GM18861 (cell line): ENCODE results near the gene PRKAG1.

Source experiments
- ATAC-seq: cut with Tn5 transposase; IDR thresholded peaks from one replicate; pipeline ENCODE4 v1.9.1; 2021; ENCODE audit not compliant: unreplicated experiment

PRKAG1 gene

GRCh38 chr12:49015196-49015595 lies 3.4 kb downstream of the PRKAG1 start:
- ATAC-seq: no peak

- no peak for ATAC-seq
Observed at GRCh38 chr12:49014547-49014946, 4.0 kb downstream of the PRKAG1 start.

GRCh38 chr12:49013428-49013827 lies 5.1 kb downstream of the PRKAG1 start:
- no peak for ATAC-seq

- no peak for ATAC-seq
Observed at GRCh38 chr12:49012739-49013138, 5.8 kb downstream of the PRKAG1 start.

GRCh38 chr12:49010092-49010668 lies 8.4 kb downstream of the PRKAG1 start:
- no peak for ATAC-seq

- ATAC-seq: no peak
Observed at GRCh38 chr12:49008943-49009342, 9.6 kb downstream of the PRKAG1 start.

GRCh38 chr12:49000346-49000745 lies 18.2 kb downstream of the PRKAG1 start:
- ATAC-seq: no peak

- ATAC-seq: peak; percentile 29
Observed at GRCh38 chr12:48999371-49000131, 19.0 kb downstream of the PRKAG1 start, which contains the start of gene DDN. Gene DDN, minus strand, starts transcription at chr12:48999375. Its CDS starts 88 bp downstream, at chr12:48999287.

- ATAC-seq: no peak
Observed at GRCh38 chr12:48998497-48999353, 19.9 kb downstream of the PRKAG1 start.

GRCh38 chr12:48997719-48998496 lies 20.7 kb downstream of the PRKAG1 start:
- ATAC-seq: no peak

- ATAC-seq: no peak
Observed at GRCh38 chr12:48996794-48997718, 21.5 kb downstream of the PRKAG1 start.

GRCh38 chr12:48995086-48995879 lies 23.3 kb downstream of the PRKAG1 start:
- no peak for ATAC-seq

- ATAC-seq: no peak
Observed at GRCh38 chr12:48994224-48995085, 24.1 kb downstream of the PRKAG1 start.

- no peak for ATAC-seq
Observed at GRCh38 chr12:48993787-48994186, 24.8 kb downstream of the PRKAG1 start.

- no peak for ATAC-seq
Observed at GRCh38 chr12:48991247-48992050, 27.1 kb downstream of the PRKAG1 start.

- no peak for ATAC-seq
Observed at GRCh38 chr12:48990552-48990951, 28.0 kb downstream of the PRKAG1 start.

GRCh38 chr12:48988030-48988649 lies 30.4 kb downstream of the PRKAG1 start:
- peak; percentile 43 for ATAC-seq
